Chondrocyte (in vitro differentiated cells): ENCODE measurements around the gene OR2D2. TPM values are rescaled to one million over a fixed set of nuclear protein-coding genes. Genes with fewer than 3 reads are reported as not detected.
"Not testable (repeated sequence)": the region's sequence is repeated elsewhere in the genome, so short reads cannot be mapped to it uniquely, and the experiment has no call there.

ENCODE experiments used
- DNase-seq: peaks from one replicate; pipeline ENCODE4 v3.0.0; 2021; ENCODE audit warnings: mixed read lengths, low spot score
- H3K27ac Mint-ChIP-seq: one replicate; pipeline ENCODE4 v1.8.0; 2021; ENCODE audit warnings: mild to moderate bottlenecking, moderate library complexity, mixed read lengths; ENCODE audit not compliant: unreplicated experiment
- H3K27me3 Mint-ChIP-seq: 2 replicates; pipeline ENCODE4 v1.8.0; 2021; ENCODE audit warnings: low read depth, mixed read lengths
- H3K36me3 Mint-ChIP-seq: 2 replicates; pipeline ENCODE4 v1.8.0; 2021; ENCODE audit warnings: low read depth, mixed read lengths
- H3K4me1 Mint-ChIP-seq: 2 replicates; pipeline ENCODE4 v1.8.0; 2021; ENCODE audit warnings: low read depth, mild to moderate bottlenecking, mixed read lengths
- H3K4me3 Mint-ChIP-seq: one replicate; pipeline ENCODE4 v1.8.0; 2021; ENCODE audit warnings: mild to moderate bottlenecking, moderate library complexity, mixed read lengths; ENCODE audit not compliant: unreplicated experiment
- H3K9me3 Mint-ChIP-seq: 2 replicates; pipeline ENCODE4 v1.8.0; 2021; ENCODE audit warnings: low read depth, mixed read lengths
- CTCF ChIP-seq: fragments of 200-600 bp; sonication (generic); IDR thresholded peaks from 2 replicates; pipeline ENCODE4 v1.5.0; 2021; ENCODE audit warnings: antibody characterized with exemption, mild to moderate bottlenecking, moderate library complexity
- total RNA-seq: library from RNA; stranded (reverse); gene quantifications from 3 replicates; pipeline ENCODE4 v1.2.1, GENCODE V29; 2021

The OR2D2 gene
- total RNA-seq, 1 donor from 2014 or later, result not detected

- Mint-ChIP-seq H3K27ac (no peak within 1 kb of the TSS), H3K36me3 (no peaks in the 10 kb centered on the region)
- DNase-seq, result no peak
Measured at GRCh38 chr11:6862961-6863360, 29.3 kb downstream of the OR2D2 start, which contains the start of gene OR10A2. Gene OR10A2, plus strand, starts transcription at chr11:6863057. Its CDS starts 6,698 bp downstream, at chr11:6869755.

GRCh38 chr11:6856871-6857270 lies 35.4 kb downstream of the OR2D2 start:
- Mint-ChIP-seq H3K36me3 (no peaks in the 10 kb centered on the region), H3K4me1 (no peaks in the 10 kb centered on the region), H3K9me3 (peaks cover 17% of the 10 kb centered on the region), H3K4me3 (no peak overlapping the region), H3K27ac (no peak overlapping the region), H3K27me3 (no peaks in the 10 kb centered on the region)
- no peak for DNase-seq
- no peak for TF ChIP-seq CTCF

More at GRCh38 chr11:6862961-6863360, 29.3 kb downstream of the OR2D2 start, which contains the start of gene OR10A2:
- peaks cover 7% of the 10 kb centered on the region for H3K4me1 Mint-ChIP-seq
- no peak for TF ChIP-seq CTCF
- no peak within 1 kb of the TSS for H3K4me3 Mint-ChIP-seq
- peaks cover 10% of the 10 kb centered on the region for H3K9me3 Mint-ChIP-seq
- H3K27me3 Mint-ChIP-seq, result no peaks in the 10 kb centered on the region

GRCh38 chr11:6855971-6856541 lies 36.2 kb downstream of the OR2D2 start:
- no peak for DNase-seq
- H3K27ac Mint-ChIP-seq, result no peak overlapping the region
- no peaks in the 10 kb centered on the region for H3K4me1 Mint-ChIP-seq
- no peak for TF ChIP-seq CTCF
- no peak overlapping the region for H3K4me3 Mint-ChIP-seq
- peaks cover 18% of the 10 kb centered on the region for H3K9me3 Mint-ChIP-seq
- H3K36me3 Mint-ChIP-seq, result no peaks in the 10 kb centered on the region
- H3K27me3 Mint-ChIP-seq, result no peaks in the 10 kb centered on the region

GRCh38 chr11:6854801-6855200 lies 37.5 kb downstream of the OR2D2 start:
- not testable (repeated sequence) for H3K27ac Mint-ChIP-seq, H3K4me3 Mint-ChIP-seq, H3K36me3 Mint-ChIP-seq, H3K27me3 Mint-ChIP-seq, DNase-seq, H3K4me1 Mint-ChIP-seq
- peaks cover 17% of the 10 kb centered on the region for H3K9me3 Mint-ChIP-seq

GRCh38 chr11:6850526-6850925 lies 41.8 kb downstream of the OR2D2 start:
- TF ChIP-seq CTCF, result no peak
- no peak for DNase-seq
- H3K9me3 Mint-ChIP-seq, result peaks cover 30% of the 10 kb centered on the region
- H3K4me3 Mint-ChIP-seq, result no peak overlapping the region
- H3K4me1 Mint-ChIP-seq, result no peaks in the 10 kb centered on the region
- no peak overlapping the region for H3K27ac Mint-ChIP-seq
- H3K27me3 Mint-ChIP-seq, result no peaks in the 10 kb centered on the region
- H3K36me3 Mint-ChIP-seq, result peaks cover 3% of the 10 kb centered on the region

GRCh38 chr11:6845383-6845782 lies 46.9 kb downstream of the OR2D2 start, which contains the start of gene OR10A5:
Gene OR10A5, plus strand, starts transcription at chr11:6845683. Its CDS starts 0 bp downstream, at chr11:6845683.
- no peak within 1 kb of the TSS for H3K4me3 Mint-ChIP-seq
- H3K9me3 Mint-ChIP-seq, result peaks cover 24% of the 10 kb centered on the region

More at GRCh38 chr11:6845383-6845782, 46.9 kb downstream of the OR2D2 start, which contains the start of gene OR10A5:
- Mint-ChIP-seq H3K27ac (no peak within 1 kb of the TSS), H3K27me3 (no peaks in the 10 kb centered on the region), H3K36me3 (peaks cover 3% of the 10 kb centered on the region), H3K4me1 (no peaks in the 10 kb centered on the region)
- no peak for TF ChIP-seq CTCF
- no peak for DNase-seq
